Measurements from ENCODE around the gene POLR3GL.

The POLR3GL gene

GRCh38 chr1:145967288-145967687 lies 2.8 kb downstream of the POLR3GL start:
- no peak for DNase-seq (ENCODE audit: low read depth, low spot score)
- CTCF ChIA-PET: interaction anchor here (1.0 to 8.5 kb wide), 7 partner anchors 11 to 47 kb away, joined by 3 to 130 read pairs (median 3); partner anchors contain the start of gene RBM8A
- POLR2A ChIA-PET: interaction anchor here (1.3 kb wide), 1 partner anchor 13 kb away, joined by 3 read pairs; no protein-coding TSS in a partner anchor
- no peak overlapping the region for H3K4me3 ChIP-seq (ENCODE audit: low read depth, low read length)
- TF ChIP-seq, protein P1, sequence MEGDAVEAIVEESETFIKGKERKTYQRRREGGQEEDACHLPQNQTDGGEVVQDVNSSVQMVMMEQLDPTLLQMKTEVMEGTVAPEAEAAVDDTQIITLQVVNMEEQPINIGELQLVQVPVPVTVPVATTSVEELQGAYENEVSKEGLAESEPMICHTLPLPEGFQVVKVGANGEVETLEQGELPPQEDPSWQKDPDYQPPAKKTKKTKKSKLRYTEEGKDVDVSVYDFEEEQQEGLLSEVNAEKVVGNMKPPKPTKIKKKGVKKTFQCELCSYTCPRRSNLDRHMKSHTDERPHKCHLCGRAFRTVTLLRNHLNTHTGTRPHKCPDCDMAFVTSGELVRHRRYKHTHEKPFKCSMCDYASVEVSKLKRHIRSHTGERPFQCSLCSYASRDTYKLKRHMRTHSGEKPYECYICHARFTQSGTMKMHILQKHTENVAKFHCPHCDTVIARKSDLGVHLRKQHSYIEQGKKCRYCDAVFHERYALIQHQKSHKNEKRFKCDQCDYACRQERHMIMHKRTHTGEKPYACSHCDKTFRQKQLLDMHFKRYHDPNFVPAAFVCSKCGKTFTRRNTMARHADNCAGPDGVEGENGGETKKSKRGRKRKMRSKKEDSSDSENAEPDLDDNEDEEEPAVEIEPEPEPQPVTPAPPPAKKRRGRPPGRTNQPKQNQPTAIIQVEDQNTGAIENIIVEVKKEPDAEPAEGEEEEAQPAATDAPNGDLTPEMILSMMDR (IDR thresholded peaks at IDR 0.05; ENCODE audit: insufficient read depth, low read length, missing control alignments): no peak

- ChIA-PET POLR2A (no interaction called here), CTCF (interaction anchor here (1.0 to 1.4 kb wide), 3 partner anchors 32 to 40 kb away, joined by 3 to 7 read pairs (median 3); no protein-coding TSS in a partner anchor)
- TF ChIP-seq, protein P1 (IDR thresholded peaks at IDR 0.05; ENCODE audit: insufficient read depth, low read length, missing control alignments): no peak
- no peak for DNase-seq (ENCODE audit: low read depth, low spot score)
- no peak overlapping the region for H3K4me3 ChIP-seq (ENCODE audit: low read depth, low read length)
Observed at GRCh38 chr1:145972580-145972979, 8.1 kb downstream of the POLR3GL start.

DNA sequence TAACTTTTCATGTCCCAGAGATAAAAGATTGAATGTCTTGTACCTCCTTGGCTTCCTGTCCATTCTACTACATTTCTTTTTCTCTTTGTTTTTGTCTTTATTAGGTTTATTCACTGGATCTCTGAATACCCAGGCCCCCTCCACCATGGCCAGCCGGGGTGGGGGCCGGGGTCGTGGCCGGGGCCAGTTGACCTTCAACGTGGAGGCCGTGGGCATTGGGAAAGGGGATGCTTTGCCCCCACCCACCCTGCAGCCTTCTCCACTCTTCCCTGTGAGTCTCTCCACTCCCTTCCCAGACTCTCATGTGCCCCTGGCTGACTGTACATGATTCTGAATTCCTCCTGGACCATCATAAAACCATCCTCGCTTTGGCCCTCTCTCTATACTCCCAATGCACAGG lies 10.2 kb downstream of the POLR3GL start:
- H3K4me3 ChIP-seq (ENCODE audit: low read depth, low read length): no peak overlapping the region
- ChIA-PET CTCF (interaction anchor here (6.6 to 24.4 kb wide), 3 partner anchors 9 to 37 kb away, joined by 130 to 787 read pairs (median 155); partner anchors contain the start of genes ANKRD34A, HJV, POLR3GL and TXNIP), POLR2A (no interaction called here)
- TF ChIP-seq, protein P1 (IDR thresholded peaks at IDR 0.05; ENCODE audit: insufficient read depth, low read length, missing control alignments): no peak
- no peak for DNase-seq (ENCODE audit: low read depth, low spot score)

DNA sequence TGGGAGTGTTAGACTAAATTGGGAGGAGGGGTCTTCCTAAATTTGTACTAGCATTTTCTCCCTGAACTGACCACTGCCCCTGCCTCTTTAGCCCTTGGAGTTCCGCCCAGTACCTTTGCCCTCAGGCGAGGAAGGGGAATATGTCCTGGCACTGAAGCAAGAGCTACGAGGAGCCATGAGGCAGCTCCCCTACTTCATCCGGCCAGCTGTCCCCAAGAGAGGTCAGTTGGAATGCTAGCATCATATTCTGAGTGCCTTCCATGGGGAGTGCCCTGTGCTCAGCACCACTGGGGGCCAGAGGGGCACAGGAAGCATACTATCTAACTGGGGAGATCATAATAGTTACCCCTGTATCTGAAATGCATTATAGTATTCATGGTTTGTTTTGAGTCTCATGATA lies 10.7 kb downstream of the POLR3GL start:
- POLR2A ChIA-PET: no interaction called here

GRCh38 chr1:145977016-145977415 lies 12.5 kb downstream of the POLR3GL start:
- ChIA-PET POLR2A (interaction anchor here (0.6 to 1.1 kb wide), 2 partner anchors 30 to 61 kb away, joined by 3 read pairs; no protein-coding TSS in a partner anchor), CTCF (interaction anchor here (0.8 to 24.4 kb wide), 26 partner anchors 11 to 230 kb away, joined by 3 to 787 read pairs (median 6); partner anchors contain the start of genes ANKRD34A, HJV, LIX1L and NUDT17)
- no peak for DNase-seq (ENCODE audit: low read depth, low spot score)
- TF ChIP-seq, protein P1 (IDR thresholded peaks at IDR 0.05; ENCODE audit: insufficient read depth, low read length, missing control alignments): no peak
- H3K4me3 ChIP-seq (ENCODE audit: low read depth, low read length): no peak overlapping the region

More for the DNA sequence above, 10.7 kb downstream of the POLR3GL start:
- TF ChIP-seq, protein P1 (IDR thresholded peaks at IDR 0.05; ENCODE audit: insufficient read depth, low read length, missing control alignments): no peak
- no peak overlapping the region for H3K4me3 ChIP-seq (ENCODE audit: low read depth, low read length)
- no peak for DNase-seq (ENCODE audit: low read depth, low spot score)
- CTCF ChIA-PET: interaction anchor here (2.9 to 24.4 kb wide), 4 partner anchors 9 to 129 kb away, joined by 14 to 787 read pairs (median 142); partner anchors contain the start of genes ANKRD34A, HJV, NUDT17 and POLR3GL
